HG03103 (cell line): ENCODE results near the gene NASP.
"Not testable (repeated sequence)": the region's sequence is repeated elsewhere in the genome, so short reads cannot be mapped to it uniquely, and the experiment has no call there.

ENCODE experiments used
- ATAC-seq: cut with Tn5 transposase; IDR thresholded peaks from one replicate; pipeline ENCODE4 v1.9.1; 2021; ENCODE audit warnings: low read depth; ENCODE audit not compliant: unreplicated experiment

The NASP gene

GRCh38 chr1:45568421-45568820 lies 15.4 kb upstream of the NASP start:
- ATAC-seq, result no peak

- no peak for ATAC-seq
Observed at GRCh38 chr1:45569571-45569961, 14.3 kb upstream of the NASP start.

- no peak for ATAC-seq
Observed at GRCh38 chr1:45569962-45570581, 13.8 kb upstream of the NASP start.

GRCh38 chr1:45570631-45571030 lies 13.2 kb upstream of the NASP start:
- no peak for ATAC-seq

GRCh38 chr1:45573231-45573804 lies 10.5 kb upstream of the NASP start:
- no peak for ATAC-seq

GRCh38 chr1:45574105-45574626 lies 9.7 kb upstream of the NASP start:
- ATAC-seq, result no peak

- peak; percentile 69 for ATAC-seq
Observed at GRCh38 chr1:45583264-45583665, 576 bp upstream of the NASP start.

- ATAC-seq, result no peak
Observed at GRCh38 chr1:45584351-45585109, 689 bp downstream of the NASP start.

- ATAC-seq, result no peak
Observed at GRCh38 chr1:45585110-45585426, 1.2 kb downstream of the NASP start.

- ATAC-seq, result no peak
Observed at GRCh38 chr1:45585496-45586075, 1.7 kb downstream of the NASP start.

GRCh38 chr1:45586769-45587168 lies 2.9 kb downstream of the NASP start:
- no peak for ATAC-seq

GRCh38 chr1:45589861-45590260 lies 6.0 kb downstream of the NASP start:
- ATAC-seq, result no peak

GRCh38 chr1:45594412-45594811 lies 10.6 kb downstream of the NASP start:
- no peak for ATAC-seq

GRCh38 chr1:45596765-45597164 lies 12.9 kb downstream of the NASP start:
- not testable (repeated sequence) for ATAC-seq

GRCh38 chr1:45604239-45604638 lies 20.4 kb downstream of the NASP start:
- no peak for ATAC-seq

- ATAC-seq, result no peak
Observed at GRCh38 chr1:45607404-45608074, 23.7 kb downstream of the NASP start.

GRCh38 chr1:45608175-45609156 lies 24.6 kb downstream of the NASP start:
- no peak for ATAC-seq

- ATAC-seq, result no peak
Observed at GRCh38 chr1:45610589-45611226, 26.9 kb downstream of the NASP start.

- ATAC-seq, result no peak
Observed at GRCh38 chr1:45612941-45613579, 29.2 kb downstream of the NASP start.
